GM19452 (cell line): ENCODE measurements around the gene ATP6V0C.
A peak's percentile ranks its signal among the peaks of the same experiment; 100 is the strongest.
"Not testable (repeated sequence)": the region's sequence is repeated elsewhere in the genome, so short reads cannot be mapped to it uniquely, and the experiment has no call there.

Source experiments
- ATAC-seq: cut with Tn5 transposase; IDR thresholded peaks from one replicate; pipeline ENCODE4 v1.9.1; 2021; ENCODE audit not compliant: unreplicated experiment

ATP6V0C gene

GRCh38 chr16:2527071-2527783 is 13.5 kb downstream of the ATP6V0C start:
- ATAC-seq, result no peak

GRCh38 chr16:2527784-2528100 is 14.0 kb downstream of the ATP6V0C start:
- ATAC-seq, result no peak

GRCh38 chr16:2528161-2529060 is 14.7 kb downstream of the ATP6V0C start:
- ATAC-seq, result no peak

- no peak for ATAC-seq
Observed at GRCh38 chr16:2529061-2529931, 15.5 kb downstream of the ATP6V0C start.

DNA sequence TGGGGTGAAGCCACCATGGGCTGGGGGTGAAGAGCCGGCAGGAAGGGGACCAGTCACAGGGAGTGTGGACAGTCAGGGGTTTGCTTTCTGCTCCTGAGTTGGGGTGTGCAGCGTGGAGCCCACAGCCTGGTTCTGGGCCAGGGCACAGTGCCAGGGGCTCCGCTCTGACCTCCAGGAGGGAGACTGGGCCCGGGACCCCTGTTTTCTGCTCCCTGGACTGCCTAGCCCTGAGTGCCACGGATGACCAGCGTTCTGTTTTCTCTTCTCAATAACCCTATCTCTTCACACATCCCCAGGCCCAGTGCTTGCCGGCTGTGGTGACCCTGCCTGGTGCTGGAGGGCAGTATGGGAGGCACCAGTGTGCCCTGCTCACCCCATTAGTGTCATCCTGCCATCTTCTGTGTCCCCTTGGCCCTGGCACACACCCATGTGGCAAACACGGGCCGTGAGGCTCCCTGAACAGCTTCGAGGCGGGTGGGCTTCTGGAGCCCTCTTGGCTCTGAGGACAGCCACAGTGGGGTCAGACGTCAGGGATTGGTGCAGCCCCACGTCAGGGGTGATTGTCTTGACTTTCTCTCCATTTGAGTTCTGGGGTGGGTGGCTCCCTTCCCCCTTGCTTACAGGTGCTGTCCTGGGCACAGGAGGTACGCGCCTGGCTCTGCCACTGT is 16.3 kb downstream of the ATP6V0C start:
- ATAC-seq, result no peak

GRCh38 chr16:2530629-2531318 is 17.0 kb downstream of the ATP6V0C start:
- ATAC-seq, result no peak

- no peak for ATAC-seq
Observed at GRCh38 chr16:2531371-2531695, 17.6 kb downstream of the ATP6V0C start, which contains the start of gene CEMP1. Gene CEMP1 (minus strand): TSS chr16:2531408. CDS start chr16:2531073, 335 bp downstream.

GRCh38 chr16:2531696-2532493 is 18.1 kb downstream of the ATP6V0C start:
- peak; percentile 84 for ATAC-seq

- no peak for ATAC-seq
Observed at GRCh38 chr16:2532494-2533141, 18.9 kb downstream of the ATP6V0C start.

DNA sequence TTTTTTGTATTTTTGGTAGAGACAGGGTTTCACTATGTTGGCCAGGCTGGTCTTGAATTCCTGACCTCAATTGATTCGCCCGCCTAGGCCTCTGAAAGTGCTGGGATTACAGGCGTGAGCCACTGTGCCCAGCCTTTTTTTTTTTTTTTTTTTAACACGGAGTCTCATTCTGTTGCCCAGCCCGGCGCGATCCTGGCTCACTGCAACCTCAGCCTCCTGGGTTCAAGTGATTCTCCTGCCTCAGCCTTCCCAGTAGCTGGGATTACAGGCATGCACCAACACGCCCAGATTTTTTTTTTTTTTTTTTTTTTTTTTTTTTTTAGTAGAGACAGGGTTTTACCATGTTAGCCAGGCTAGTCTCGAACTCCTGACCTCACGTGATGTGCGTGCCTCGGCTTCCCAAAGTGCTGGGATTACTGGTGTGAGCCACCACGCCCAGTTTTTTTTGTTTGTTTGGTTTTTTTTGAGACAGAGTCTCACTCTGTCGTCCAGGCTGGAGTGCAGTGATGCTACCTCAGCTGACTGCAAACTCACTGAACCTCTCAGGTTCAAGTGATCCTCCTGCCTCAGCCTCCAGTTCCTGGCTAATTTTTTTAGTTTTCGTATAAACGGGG is 19.5 kb downstream of the ATP6V0C start:
- ATAC-seq, result not testable (repeated sequence)

DNA sequence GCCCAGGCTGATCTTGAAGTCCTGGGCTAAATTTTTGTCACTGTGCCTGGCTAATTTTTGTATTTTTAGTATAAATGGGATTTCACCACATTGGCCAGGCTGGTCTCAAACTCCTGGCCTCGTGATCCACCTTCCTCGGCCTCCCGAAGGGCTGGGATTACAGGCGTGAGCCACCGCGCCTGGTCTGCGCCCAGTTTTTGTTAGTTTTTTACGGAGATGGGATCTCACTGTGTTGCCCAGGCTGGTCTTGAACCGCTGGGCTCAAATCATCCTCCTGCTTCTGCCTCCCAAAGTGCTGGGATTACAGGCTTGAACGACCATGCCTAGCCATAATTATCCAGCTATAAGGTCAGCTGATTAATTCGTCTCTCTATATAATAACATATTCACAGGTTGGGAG is 20.2 kb downstream of the ATP6V0C start:
- no peak for ATAC-seq

GRCh38 chr16:2534335-2534734 is 20.6 kb downstream of the ATP6V0C start:
- ATAC-seq, result not testable (repeated sequence)

GRCh38 chr16:2535625-2536013 is 21.9 kb downstream of the ATP6V0C start:
- no peak for ATAC-seq

- ATAC-seq, result peak; percentile 75
Observed at GRCh38 chr16:2537451-2538379, 24.0 kb downstream of the ATP6V0C start, which contains the start of gene PDPK1. Gene PDPK1 (plus strand): TSS chr16:2538021. CDS start chr16:2538113, 92 bp downstream.

DNA sequence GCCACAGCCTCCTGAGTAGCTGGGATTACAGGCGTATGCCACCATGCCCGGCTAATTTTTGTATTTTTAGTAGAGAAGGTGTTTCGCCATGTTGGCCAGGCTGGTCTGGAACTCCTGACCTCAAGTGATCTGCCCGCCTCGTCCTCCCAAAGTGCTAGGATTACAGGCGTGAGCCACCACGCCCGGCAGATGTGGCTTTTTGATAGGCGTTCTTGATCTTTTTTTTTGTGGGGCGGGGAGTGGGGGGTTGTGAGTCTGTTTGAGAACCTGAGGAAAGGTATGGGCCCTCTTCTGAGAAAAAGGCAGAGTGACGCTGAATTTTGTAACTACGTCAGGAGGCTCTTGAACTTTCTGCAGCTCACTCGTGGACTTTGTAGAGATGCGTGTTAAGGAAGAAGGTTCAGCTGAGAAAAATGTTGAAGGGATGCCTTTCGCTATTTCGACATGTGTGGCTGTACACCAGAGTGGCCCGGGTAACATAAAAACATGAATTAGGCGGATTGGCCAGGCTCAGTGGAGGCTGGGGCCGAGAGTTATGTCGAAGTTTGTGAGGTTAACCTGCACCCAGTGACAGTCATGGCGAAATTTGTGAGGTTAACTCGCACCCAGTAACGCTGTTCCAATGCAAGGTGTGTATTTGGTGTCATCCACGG is 25.6 kb downstream of the ATP6V0C start:
- ATAC-seq, result not testable (repeated sequence)

DNA sequence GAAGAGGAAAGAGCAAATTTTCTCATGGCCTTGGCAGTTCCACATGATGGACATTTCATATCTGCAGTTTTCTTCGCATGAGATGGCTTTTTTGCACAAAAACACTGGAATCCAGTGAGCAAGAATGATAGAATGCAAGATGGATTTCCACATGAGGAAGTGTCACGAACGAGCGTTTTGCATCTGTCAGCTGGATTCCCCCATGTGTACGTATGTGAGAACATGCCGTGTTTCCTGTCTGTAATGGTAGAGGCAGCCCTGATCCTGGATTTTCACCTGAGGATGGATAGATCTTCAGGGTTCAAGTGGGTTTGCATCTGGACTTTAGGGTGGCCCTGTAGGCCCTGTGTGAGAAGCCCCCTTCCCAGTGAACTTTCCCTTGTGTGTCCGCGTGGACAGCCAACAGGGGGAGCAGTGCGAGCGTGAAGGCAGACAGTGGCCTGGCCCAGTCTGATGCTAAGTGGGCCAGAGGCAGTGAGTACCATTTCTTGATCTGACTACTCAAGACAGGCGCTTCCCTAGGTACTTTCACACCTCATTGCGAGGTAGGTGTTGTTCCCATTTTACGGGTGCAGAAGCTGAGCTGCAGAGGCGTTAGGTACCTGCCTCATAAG is 26.2 kb downstream of the ATP6V0C start:
- not testable (repeated sequence) for ATAC-seq
